ENCODE results near the gene IGFL2.

Gene IGFL2

GRCh38 chr19:46209051-46209450, 61.0 kb downstream of the IGFL2 start:
- no peak for DNase-seq (ENCODE audit: low read depth)

GRCh38 chr19:46209472-46209871, 61.4 kb downstream of the IGFL2 start:
- no peak for DNase-seq (ENCODE audit: low read depth)

GRCh38 chr19:46210669-46211068, 62.6 kb downstream of the IGFL2 start:
- DNase-seq (ENCODE audit: low read depth): no peak
